GDM1 (cell line): ENCODE results near the gene MCM5.
"Not testable (repeated sequence)": the region's sequence is repeated elsewhere in the genome, so short reads cannot be mapped to it uniquely, and the experiment has no call there.

ENCODE experiments used
- DNase-seq: peaks from one replicate; lab custom pipeline; 2025; lab: John Stamatoyannopoulos, UW

The MCM5 gene

DNA sequence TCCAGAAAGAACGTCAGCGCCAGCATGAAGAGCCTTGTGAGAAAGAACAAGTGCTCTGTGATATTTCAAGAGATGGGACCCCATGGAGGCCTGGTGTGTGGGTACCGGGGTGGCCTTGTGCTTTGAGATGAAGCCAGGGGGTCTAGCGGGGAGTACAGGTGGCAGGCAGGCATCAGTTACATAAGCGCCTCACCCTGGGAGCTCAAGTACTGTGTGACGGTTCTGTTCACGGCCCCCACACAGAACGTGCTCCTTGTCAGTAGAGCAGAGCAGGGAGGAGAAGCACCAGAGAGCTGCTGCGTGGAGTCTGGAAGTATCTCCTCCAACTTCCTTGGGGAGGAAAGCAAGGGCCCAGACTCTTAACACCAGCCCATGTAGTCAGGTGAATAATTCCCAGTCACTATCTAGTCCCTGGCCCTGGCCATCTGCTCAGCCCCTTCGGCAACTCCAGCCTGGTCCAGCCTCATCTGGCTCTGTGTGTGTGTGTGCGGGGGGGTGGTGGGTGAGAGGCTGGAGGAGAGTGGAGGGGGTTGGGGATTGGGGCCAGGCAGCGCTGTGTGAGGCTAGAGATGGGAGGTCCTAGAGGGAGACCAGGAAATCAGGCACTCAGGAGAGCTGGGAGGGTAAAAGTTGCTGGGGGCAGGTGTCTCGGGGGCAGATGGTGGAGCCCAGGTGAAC lies 32.4 kb downstream of the MCM5 start:
- no peak for DNase-seq

- DNase-seq = no peak
These were observed 34.2 kb downstream of the MCM5 start for GRCh38 chr22:35434061-35434710.

DNA sequence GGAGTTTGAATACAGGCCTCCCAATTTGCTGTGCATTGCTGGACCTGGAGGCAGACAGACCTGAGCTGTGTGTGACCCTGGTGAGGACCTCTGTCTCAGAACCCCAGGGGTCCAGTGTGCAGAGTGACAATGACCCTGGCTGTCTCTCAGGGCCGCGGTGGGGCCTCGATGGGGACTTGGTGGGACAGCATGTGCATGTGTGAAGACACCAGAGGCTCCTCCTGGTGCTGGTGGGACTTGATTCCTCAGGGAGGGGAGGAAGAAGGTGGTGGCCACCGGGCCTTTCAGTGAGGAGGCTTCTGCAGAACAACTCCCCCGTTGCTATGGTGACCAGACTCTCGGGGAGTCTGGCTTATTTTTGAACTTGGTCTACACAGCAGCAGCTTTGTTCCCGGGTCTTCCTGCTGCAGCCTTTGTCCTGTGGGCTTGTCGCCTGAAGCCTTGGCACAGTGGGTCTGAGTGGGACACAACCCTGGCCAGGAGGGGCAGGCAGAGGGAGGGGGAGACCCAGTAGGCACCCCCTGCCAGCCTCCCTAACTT lies 35.3 kb downstream of the MCM5 start:
- DNase-seq = no peak

DNA sequence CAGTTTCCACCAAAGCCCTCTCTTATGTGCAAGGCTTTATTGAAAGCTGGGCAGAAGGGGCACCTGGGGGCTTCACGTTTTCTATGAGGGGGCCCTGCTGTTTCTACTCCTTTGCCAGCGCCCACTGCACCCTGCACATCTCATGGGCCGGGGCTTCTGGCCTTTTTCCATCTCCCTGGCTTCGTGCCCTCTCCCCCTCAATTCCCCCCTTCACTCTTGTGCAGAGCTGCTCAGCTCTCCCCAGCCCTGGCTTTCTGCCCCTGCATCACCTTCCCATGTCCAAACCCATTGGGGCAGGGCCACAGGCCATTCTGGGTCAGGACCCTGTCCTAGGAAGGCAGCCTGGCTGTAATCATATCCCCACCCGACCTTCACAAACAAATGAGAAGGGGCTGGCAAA lies 36.5 kb downstream of the MCM5 start:
- no peak for DNase-seq

- DNase-seq = no peak
These were observed 37.1 kb downstream of the MCM5 start for GRCh38 chr22:35437049-35437448.

- not testable (repeated sequence) for DNase-seq
These were observed 38.9 kb downstream of the MCM5 start for GRCh38 chr22:35438673-35439364.

GRCh38 chr22:35439365-35439717 lies 39.4 kb downstream of the MCM5 start:
- DNase-seq = no peak

DNA sequence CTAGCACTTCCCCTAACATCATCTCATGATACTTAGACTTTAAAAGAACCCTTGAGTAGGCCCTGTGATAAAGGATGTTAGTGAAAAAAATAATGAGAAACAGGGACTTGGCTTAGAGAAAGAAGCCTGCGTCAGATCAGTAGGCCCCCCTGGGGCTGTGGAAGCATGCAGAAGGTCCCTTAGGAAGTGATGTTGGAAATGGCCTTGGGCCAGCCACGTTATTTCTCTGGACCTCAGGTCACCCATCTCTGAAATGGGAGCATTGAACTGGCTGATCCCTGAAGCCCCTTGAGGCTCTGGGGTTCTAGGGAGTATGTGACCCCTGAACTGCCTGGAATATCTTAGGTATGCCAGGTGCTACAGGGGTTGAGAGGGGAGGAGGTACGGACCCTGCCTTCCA lies 40.2 kb downstream of the MCM5 start:
- DNase-seq = no peak

DNA sequence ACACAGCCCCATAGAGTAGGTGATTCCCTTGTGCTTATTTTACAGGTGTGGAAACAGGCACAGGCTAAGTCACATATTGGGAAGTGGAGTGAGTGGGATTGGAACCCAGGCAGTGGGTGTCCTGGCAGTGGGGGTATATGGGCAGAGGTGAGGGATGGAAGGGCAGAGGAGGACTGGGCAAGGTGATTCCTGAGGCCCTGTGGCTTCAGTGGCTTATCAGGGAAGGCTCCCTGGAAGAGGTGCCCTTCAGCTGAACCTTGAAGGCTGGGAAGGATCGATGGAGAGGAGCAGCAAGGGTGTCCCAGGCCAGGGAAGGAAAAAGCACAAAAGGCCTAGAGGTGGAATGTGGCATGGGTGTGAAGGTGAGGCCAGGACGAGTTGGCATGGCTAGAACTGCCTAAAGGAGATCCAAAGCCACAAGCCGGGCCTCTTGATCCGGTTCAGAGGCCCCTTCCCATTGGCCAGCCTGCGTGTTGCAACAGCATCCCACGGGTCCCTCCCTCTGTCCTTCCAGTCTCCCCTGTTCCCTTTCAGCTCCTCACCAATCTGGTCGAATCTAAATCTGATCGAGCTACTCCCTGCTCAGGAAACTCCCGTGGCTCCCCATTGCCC lies 41.7 kb downstream of the MCM5 start:
- DNase-seq = no peak

DNA sequence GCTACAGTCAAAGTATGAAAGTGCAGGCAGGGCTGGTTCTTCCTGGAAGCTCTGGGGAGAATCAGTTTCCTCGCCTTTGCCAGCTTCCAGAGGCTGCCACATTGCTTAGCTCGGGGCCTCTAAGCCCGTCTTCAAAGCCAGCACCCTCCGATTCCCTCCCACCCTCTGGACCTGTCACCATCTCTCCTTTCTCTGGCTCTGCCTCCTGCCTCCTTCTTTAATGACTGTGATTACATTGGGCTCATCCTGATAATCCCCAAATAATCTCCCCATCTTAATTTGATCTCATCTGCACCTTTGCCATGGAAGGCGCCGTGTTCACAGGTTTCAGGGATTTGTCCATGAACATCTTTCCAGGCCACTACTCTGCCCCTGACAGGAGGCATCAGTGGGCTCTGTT lies 42.5 kb downstream of the MCM5 start:
- DNase-seq = no peak

DNA sequence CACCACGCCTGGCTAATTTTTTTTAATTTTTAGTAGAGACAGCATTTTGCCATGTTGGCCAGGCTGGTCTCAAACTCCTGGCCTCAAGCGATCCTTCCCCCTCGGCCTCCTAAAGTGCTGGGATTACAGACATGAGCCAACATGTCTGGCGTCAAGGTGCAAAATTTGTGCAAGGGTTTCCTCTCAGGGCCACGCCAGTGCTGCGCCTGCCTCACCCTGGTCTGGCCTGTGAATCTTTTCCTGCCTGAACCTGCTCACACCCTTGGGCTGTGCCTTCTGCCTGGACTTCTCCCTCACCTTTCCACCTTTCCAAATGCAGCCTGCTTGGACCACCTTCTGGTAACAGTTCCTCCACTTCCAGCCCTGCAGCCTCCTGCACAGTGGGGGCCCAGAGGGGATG lies 43.4 kb downstream of the MCM5 start:
- DNase-seq = no peak

- no peak for DNase-seq
These were observed 44.1 kb downstream of the MCM5 start for GRCh38 chr22:35443790-35444684.

- DNase-seq = no peak
These were observed 44.9 kb downstream of the MCM5 start for GRCh38 chr22:35444685-35445399.

DNA sequence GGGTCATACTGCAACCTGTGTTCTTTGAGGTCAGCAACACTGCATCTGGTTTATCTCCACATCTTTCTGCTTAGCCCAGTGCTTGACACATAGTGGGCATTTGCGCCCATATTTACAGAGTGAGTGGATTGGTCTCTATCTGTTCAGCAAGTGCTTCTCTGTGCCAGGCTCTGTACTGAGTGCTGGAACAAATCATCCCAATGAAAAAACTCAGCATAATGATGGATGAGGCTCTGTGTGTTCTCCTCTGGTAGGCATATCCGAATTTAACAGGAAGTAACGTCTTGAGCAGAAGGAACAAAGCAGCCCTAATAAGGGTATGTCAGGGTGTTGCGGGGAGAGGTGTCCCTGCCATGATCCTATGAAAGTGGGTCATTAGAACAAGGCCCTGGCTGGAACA lies 46.0 kb downstream of the MCM5 start:
- no peak for DNase-seq

GRCh38 chr22:35446365-35446764 lies 46.4 kb downstream of the MCM5 start:
- DNase-seq = no peak

DNA sequence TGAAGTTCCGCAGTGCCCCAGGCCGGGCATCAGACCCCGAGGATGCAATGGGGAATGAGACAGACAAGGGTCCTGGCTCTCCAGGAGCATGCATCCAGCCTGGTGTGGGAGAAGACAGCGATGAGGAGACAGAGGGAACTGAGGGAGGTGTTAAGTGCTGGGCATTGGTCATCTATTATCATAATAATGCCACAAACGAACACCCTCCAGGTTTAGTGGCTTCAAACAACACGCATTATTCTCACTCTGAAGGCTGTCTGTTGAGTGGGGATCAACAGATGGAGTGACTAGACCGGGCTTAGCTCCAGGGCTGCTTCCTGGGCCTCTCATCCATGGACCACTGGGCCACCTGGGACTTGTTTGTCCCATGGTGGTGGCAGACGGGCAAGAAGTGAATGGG lies 48.6 kb downstream of the MCM5 start:
- DNase-seq = no peak

GRCh38 chr22:35449829-35450689 lies 50.1 kb downstream of the MCM5 start:
- no peak for DNase-seq

DNA sequence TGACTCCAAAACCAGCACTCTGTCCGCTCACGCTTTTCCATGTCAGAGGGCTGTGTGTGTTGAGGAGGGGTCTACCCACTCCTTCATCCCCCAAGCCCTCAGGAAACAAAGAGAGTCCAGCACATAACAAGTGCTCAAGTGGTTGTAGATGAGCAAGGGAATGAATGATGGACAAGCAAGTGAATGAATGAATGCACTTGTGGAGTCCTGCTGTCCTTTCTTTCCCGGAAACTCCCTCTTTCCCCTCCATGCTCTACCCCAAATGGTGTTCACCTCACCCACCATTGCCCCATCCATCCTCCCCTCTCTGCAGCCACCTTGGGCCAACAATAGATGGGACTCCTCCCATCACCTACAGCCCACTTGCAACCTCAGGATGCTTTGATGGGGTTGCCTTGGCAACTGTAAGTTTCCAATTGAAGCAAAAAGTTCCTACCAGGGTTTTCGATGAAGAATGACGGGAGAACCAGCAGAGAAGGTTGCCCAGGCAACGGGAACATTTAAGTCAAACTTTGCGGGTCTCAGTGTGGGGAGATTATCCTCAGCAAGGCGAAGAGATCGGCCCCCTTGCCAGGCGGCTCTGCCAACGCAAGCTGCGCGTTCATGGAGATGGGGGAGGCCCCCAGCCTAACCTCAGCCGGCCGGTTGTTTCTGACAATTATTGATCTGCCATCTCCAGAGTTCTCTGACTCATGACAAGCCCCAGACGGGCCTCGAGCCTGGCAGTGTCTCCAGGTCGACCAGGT lies 51.1 kb downstream of the MCM5 start:
- DNase-seq = no peak

- no peak for DNase-seq
These were observed 51.7 kb downstream of the MCM5 start for GRCh38 chr22:35451592-35451991.
